Measurements from ENCODE around the gene PPRC1.

- TF ChIP-seq CTCF (IDR thresholded peaks at IDR 0.05): no peak
- no peak for TF ChIP-seq POLR2A (IDR thresholded peaks at IDR 0.05)
Observed at GRCh38 chr10:102148275-102148674, 15.4 kb downstream of the PPRC1 start.
